Heart left ventricle (tissue), 16 donors: ENCODE results near the gene MEF2A. TPM values are rescaled to one million over a fixed set of nuclear protein-coding genes. Genes with fewer than 3 reads are reported as not detected.

Source experiments
- ATAC-seq, 4 donors: fragments of 200-7000 bp; cut with Tn5 transposase; one replicate each; pipeline ENCODE4 v1.9.1; 2020 to 2022; ENCODE audit warnings: moderate library complexity in 4 of 4, mild to moderate bottlenecking in 3 of 4, moderate number of reproducible peaks in 1 of 4
- DNase-seq, 5 donors: peaks; one replicate each; pipeline ENCODE4 v3.0.0-alpha.2; 2020
- H3K27ac ChIP-seq, 12 donors: fragments of 200-600 bp; sonication (generic) in 4 of 12; one replicate each; pipeline versions ENCODE4 v1.5.0 to v1.8.0; 2016 to 2022; ENCODE audit warnings: mild to moderate bottlenecking in 2 of 12
- H3K27me3 ChIP-seq, 9 donors: fragments of 200-600 bp; sonication (generic) in 2 of 9; one replicate each; pipeline versions ENCODE4 v1.5.1 to v1.8.0; 2016 to 2022; ENCODE audit warnings: mild to moderate bottlenecking in 3 of 9
- H3K36me3 ChIP-seq, 9 donors: fragments of 200-600 bp; sonication (generic) in 2 of 9; one replicate each; pipeline versions ENCODE4 v1.5.0 to v1.8.0; 2018 to 2022; ENCODE audit warnings: mild to moderate bottlenecking in 2 of 9
- H3K4me1 ChIP-seq, 12 donors: fragments of 200-600 bp; sonication (generic) in 4 of 12; one replicate each; pipeline versions ENCODE4 v1.5.0 to v1.8.0; 2016 to 2022; ENCODE audit warnings: mild to moderate bottlenecking in 3 of 12
- H3K4me3 ChIP-seq, 12 donors: fragments of 200-600 bp; sonication (generic) in 4 of 12; one replicate each; pipeline versions ENCODE4 v1.5.0 to v1.8.0; 2017 to 2022; ENCODE audit warnings: mild to moderate bottlenecking in 9 of 12, moderate library complexity in 4 of 12
- H3K9me3 ChIP-seq, 12 donors: fragments of 200-600 bp; sonication (generic) in 4 of 12; one replicate each; pipeline versions ENCODE4 v1.5.0 to v1.8.0; 2016 to 2022; ENCODE audit warnings: mild to moderate bottlenecking in 1 of 12
- CTCF ChIP-seq, 12 donors: fragments of 200-600 bp; sonication (generic) in 4 of 12; IDR thresholded peaks; one replicate each; pipeline versions ENCODE4 v1.5.0 to v1.8.0; 2018 to 2022; ENCODE audit warnings: antibody characterized with exemption in 12 of 12, mild to moderate bottlenecking in 5 of 12
- POLR2A ChIP-seq, 2 donors: fragments of 450-650 bp; IDR thresholded peaks; one replicate each; pipeline ENCODE4 v1.6.1; 2017; ENCODE audit warnings: antibody characterized with exemption in 2 of 2, mild to moderate bottlenecking in 2 of 2, moderate library complexity in 2 of 2
- WGBS, 4 donors: extraction: QIAGEN DNeasy Blood & Tissue Kit in 2 of 4; methylation state at CpG; one replicate each; pipeline versions ENCODE4 v1.1.5 to v1.1.7; 2013 to 2018; 5-methylcytosine and 5-hydroxymethylcytosine counted together
- intact Hi-C, 10 donors: fragments of 100-400 bp; cut with DNase I; formaldehyde crosslinking; loops; one replicate each; pipeline versions ENCODE4 v1.11.1 to v1.14.2; 2022
- polyA plus RNA-seq, 2 donors: library from polyadenylated mRNA; stranded (reverse); fragments of 200-250 nt; gene quantifications; one replicate each; pipeline ENCODE4 v1.2.3, GENCODE V29; 2013
- total RNA-seq, 9 donors: library from RNA; depleted of rRNA in 2 of 9; stranded (reverse); fragments of >200 nt in 2 of 9; fragmentation: NEBNext Ultra II Directional in 3 of 9; extraction: Animal tissue kit (Norgen Biotek cat#: 25700) in 3 of 9; gene quantifications; one replicate each; pipeline versions ENCODE4 v1.1.0 to v1.2.4, GENCODE V29; 2016 to 2023
- donor health status: ischemic (EF 13 %, LVEDD 7.1; RV severe dilation, severe dysfunction).
- donor health status: healthy with polysubstance abuse.
- donor health status: DM: no; HTN: yes; CAD: no.
- donor health status: DM: no; HTN: no; CAD: no.
- donor health status: ischemic (EF 25% LVEDD 6.9; RV normal size, moderate dysfunction).
- donor health status: ischemic (EF 25% LVEDD 5.7; RV mildly dilated, moderate dysfunction).
- donor health status: healthy.
- donor health status: DM: yes; HTN: yes; CAD: no.
- donor health status: ischemic (EF 35%, LVEDD 5.7; RV mildly dilated, moderate dysfunction).
- donor health status: nonischemic (EF 11% LVEDD 7.7; RV severe dilation, severe dysfunction).
- donor health status: DM: yes; HTN: yes; CAD: no.
- donor health status: PGD.
- donor health status: ischemic (EF 29% LVEDD 5.4; RV normal size, mild dysfunction).
- donor health status: nonischemic (EF 23%, LVEDD 6.1; RV moderate dilation, normal function).

Gene MEF2A
- total and polyA plus RNA-seq, 11 donors, result 53.4 to 192 (median 153) TPM

GRCh38 chr15:99592145-99592791 lies 26.5 kb downstream of the MEF2A start:
- Histone ChIP-seq H3K4me3 (no peak overlapping the region), H3K4me1 (peaks cover 11 to 82% (median 51%) of the 10 kb centered on the region in 12 donors), H3K27ac (peak overlapping the region in 2 of 12 donors; percentile 8 to 29), H3K9me3 (peaks cover 0 to 12% (median 0%) of the 10 kb centered on the region in 12 donors), H3K36me3 (no peaks in the 10 kb centered on the region), H3K27me3 (no peaks in the 10 kb centered on the region)
- WGBS, 4 donors, result 33 to 42% (median 39%) methylated on average over 6 of the region's 6 CpGs
- peak in 3 of 4 donors; percentile 11 to 52 (median 34) for ATAC-seq
- no peak for TF ChIP-seq POLR2A (IDR thresholded peaks at IDR 0.05)
- TF ChIP-seq CTCF (IDR thresholded peaks at IDR 0.05), result no peak
- DNase-seq, result no peak
- intact Hi-C loops, result loop anchor here in 1 of 10 donors (5.0 kb wide), 1 partner anchor 90 kb away; no protein-coding TSS in a partner anchor

- DNase-seq (no peak), ATAC-seq (peak in 2 of 4 donors; percentile 35 to 39)
- H3K4me1 ChIP-seq, result peaks cover 11 to 82% (median 51%) of the 10 kb centered on the region in 12 donors
- H3K9me3 ChIP-seq, result peaks cover 0 to 4% (median 0%) of the 10 kb centered on the region in 12 donors
- H3K27ac ChIP-seq, result peak overlapping the region in 2 of 12 donors; percentile 7 to 8
- intact Hi-C loops, result loop anchor here in 1 of 10 donors (5.0 kb wide), 1 partner anchor 89 kb away; no protein-coding TSS in a partner anchor
- no peak overlapping the region for H3K4me3 ChIP-seq
- WGBS, 4 donors, result 31 to 45% (median 39%) methylated on average over 6 of the region's 6 CpGs
- H3K27me3 ChIP-seq, result no peaks in the 10 kb centered on the region
- H3K36me3 ChIP-seq, result no peaks in the 10 kb centered on the region
- no peak for TF ChIP-seq POLR2A (IDR thresholded peaks at IDR 0.05)
- no peak for TF ChIP-seq CTCF (IDR thresholded peaks at IDR 0.05)
Observed at GRCh38 chr15:99593070-99593469, 27.3 kb downstream of the MEF2A start.

- H3K27me3 ChIP-seq, result no peaks in the 10 kb centered on the region
- H3K9me3 ChIP-seq, result peaks cover 0 to 1% (median 0%) of the 10 kb centered on the region in 12 donors
- H3K27ac ChIP-seq, result no peak overlapping the region
- TF ChIP-seq POLR2A (IDR thresholded peaks at IDR 0.05) (no peak), CTCF (IDR thresholded peaks at IDR 0.05) (no peak)
- no peak overlapping the region for H3K4me3 ChIP-seq
- peaks cover 0 to 15% (median 5%) of the 10 kb centered on the region in 9 donors for H3K36me3 ChIP-seq
- 54 to 63% (median 61%) methylated on average over 2 of the region's 2 CpGs for WGBS, 4 donors
- no peak for ATAC-seq
- no peak for DNase-seq
- H3K4me1 ChIP-seq, result peaks cover 11 to 80% (median 53%) of the 10 kb centered on the region in 12 donors
- intact Hi-C loops, result loop anchor here in 1 of 10 donors (5.0 kb wide), 1 partner anchor 87 kb away; no protein-coding TSS in a partner anchor
Observed at GRCh38 chr15:99594916-99595315, 29.1 kb downstream of the MEF2A start.

- H3K4me1 ChIP-seq, result peaks cover 0 to 62% (median 33%) of the 10 kb centered on the region in 12 donors
- H3K4me3 ChIP-seq, result no peak overlapping the region
- no peaks in the 10 kb centered on the region for H3K27me3 ChIP-seq
Observed at GRCh38 chr15:99598296-99598695, 32.5 kb downstream of the MEF2A start.

More at GRCh38 chr15:99598296-99598695, 32.5 kb downstream of the MEF2A start:
- Histone ChIP-seq H3K27ac (no peak overlapping the region), H3K36me3 (peaks cover 0 to 26% (median 13%) of the 10 kb centered on the region in 9 donors), H3K9me3 (peaks cover 0 to 11% (median 0%) of the 10 kb centered on the region in 12 donors)
- DNase-seq, result no peak
- no peak for ATAC-seq
- no peak for TF ChIP-seq CTCF (IDR thresholded peaks at IDR 0.05)
- TF ChIP-seq POLR2A (IDR thresholded peaks at IDR 0.05), result no peak
- 95 to 99% (median 96%) methylated on average over 3 of the region's 3 CpGs for WGBS, 4 donors
- intact Hi-C loops, result no loop called here
